Ishikawa (cell line): Measurements from ENCODE around the gene GNAO1.

Source experiments
- CEBPB ChIP-seq: IDR thresholded peaks from 2 replicates; pipeline ENCODE4 v1.6.1; 2012
- CREB1 ChIP-seq: IDR thresholded peaks from 2 replicates; pipeline ENCODE4 v1.6.1; 2012; ENCODE audit warnings: low read depth
- EGR1 ChIP-seq: IDR thresholded peaks from 2 replicates; pipeline ENCODE4 v1.6.1; 2012
- EP300 ChIP-seq: IDR thresholded peaks from 2 replicates; pipeline ENCODE4 v1.6.1; 2012; ENCODE audit warnings: borderline replicate concordance
- FOXM1 ChIP-seq: IDR thresholded peaks from 2 replicates; pipeline ENCODE4 v1.6.1; 2012; ENCODE audit warnings: low read depth, borderline replicate concordance
- MAX ChIP-seq: IDR thresholded peaks from 2 replicates; pipeline ENCODE4 v1.6.1; 2012
- NFIC ChIP-seq: IDR thresholded peaks from 2 replicates; pipeline ENCODE4 v1.6.1; 2012
- RAD21 ChIP-seq: IDR thresholded peaks from 2 replicates; pipeline ENCODE4 v1.6.1; 2012; ENCODE audit warnings: low read depth
- REST ChIP-seq: IDR thresholded peaks from 2 replicates; pipeline ENCODE4 v1.6.1; 2012; ENCODE audit warnings: low read depth, mild to moderate bottlenecking
- TAF1 ChIP-seq: IDR thresholded peaks from 2 replicates; pipeline ENCODE4 v1.6.1; 2012; ENCODE audit warnings: low read depth, mild to moderate bottlenecking
- TCF12 ChIP-seq: IDR thresholded peaks from 2 replicates; pipeline ENCODE4 v1.6.1; 2012; ENCODE audit warnings: low read depth
- TEAD4 ChIP-seq: IDR thresholded peaks from 2 replicates; pipeline ENCODE4 v1.6.1; 2012
- USF1 ChIP-seq: IDR thresholded peaks from 2 replicates; pipeline ENCODE4 v1.6.1; 2012
- YY1 ChIP-seq: IDR thresholded peaks from 2 replicates; pipeline ENCODE4 v1.6.1; 2012; ENCODE audit warnings: low read depth
- ZBTB7A ChIP-seq: IDR thresholded peaks from 2 replicates; pipeline ENCODE4 v1.6.1; 2012; ENCODE audit warnings: low read depth

The GNAO1 gene

GRCh38 chr16:56190048-56190676 lies 1.1 kb upstream of the GNAO1 start:
- TF ChIP-seq RAD21 (no peak), MAX (no peak), EP300 (no peak), CEBPB (no peak), NFIC (no peak), USF1 (no peak), TAF1 (no peak), TEAD4 (no peak), YY1 (no peak)

GRCh38 chr16:56190677-56191155 lies 573 bp upstream of the GNAO1 start:
- TF ChIP-seq NFIC (no peak), RAD21 (no peak), TAF1 (no peak), YY1 (no peak), EP300 (no peak), MAX (no peak), TEAD4 (no peak), CREB1 (no peak), USF1 (no peak), ZBTB7A (no peak), TCF12 (no peak), EGR1 (no peak), FOXM1 (no peak), CEBPB (no peak), REST (no peak)

- TF ChIP-seq CEBPB (no peak), EP300 (no peak), EGR1 (no peak), TAF1 (no peak)
These were observed 746 bp downstream of the GNAO1 start for GRCh38 chr16:56191835-56192634.

- TF ChIP-seq CEBPB = no peak
- TF ChIP-seq EP300 = no peak
- no peak for TF ChIP-seq ZBTB7A
- no peak for TF ChIP-seq YY1
- no peak for TF ChIP-seq TAF1
- TF ChIP-seq TCF12 = no peak
- TF ChIP-seq EGR1 = no peak
- no peak for TF ChIP-seq REST
- TF ChIP-seq RAD21 = no peak
- no peak for TF ChIP-seq USF1
- no peak for TF ChIP-seq MAX
- no peak for TF ChIP-seq NFIC
- no peak for TF ChIP-seq CREB1
- TF ChIP-seq TEAD4 = no peak
- TF ChIP-seq FOXM1 = no peak
These were observed 1.3 kb downstream of the GNAO1 start for GRCh38 chr16:56192635-56192945.
